K562 (cell line): ENCODE results near the gene ST6GAL1. TPM values are rescaled to one million over a fixed set of nuclear protein-coding genes. Genes with fewer than 3 reads are reported as not detected.

Experiments used
- ATAC-seq: fragments of 200-7000 bp; cut with Tn5 transposase; 3 replicates; pipeline ENCODE4 v1.9.1; 2020; ENCODE audit warnings: moderate library complexity
- BruUV-seq: library from RNA; stranded (reverse); fragments of 400-500 nt; replicated peaks from 2 replicates; lab custom pipeline; 2021; lab: Mats Ljungman, UMichigan
- CTCF ChIA-PET: fragments of 300-600 bp; formaldehyde crosslinking; extraction: SDS; loops from one replicate; lab custom pipeline; 2021; ENCODE audit warnings: low intra/inter-chr PET ratio; lab: Yijun Ruan, JAX
- POLR2A ChIA-PET: fragments of 300-600, 350-650 bp; sonication (Branson Sonifier 250); formaldehyde crosslinking; extraction: SDS; loops from one replicate; lab custom pipeline; 2021; ENCODE audit warnings: antibody characterized with exemption, inconsistent platforms; lab: Yijun Ruan, JAX
- DNase-seq, 4 experiments: peaks; one replicate each; pipeline versions ENCODE4 v3.0.0 to v3.0.0-alpha.2; 2011 to 2018; ENCODE audit warnings: low spot score in 3 of 4, mixed read lengths in 3 of 4; ENCODE audit errors: extremely low read depth in 1 of 4
- FAIRE-seq: peaks from 2 replicates; lab custom pipeline; 2011; peaks lifted over from hg19 to GRCh38; lab: Jason Lieb, UNC
- H2AFZ ChIP-seq: 2 replicates; pipeline ENCODE4 v1.6.0; 2011; ENCODE audit warnings: low read depth, low read length, control low read depth, inconsistent platforms
- H3K27ac ChIP-seq: fragments of 200-600 bp; 3 replicates; pipeline ENCODE4 v1.8.0; 2011; ENCODE audit warnings: low read depth, mild to moderate bottlenecking, control low read depth, inconsistent platforms, low read length, moderate library complexity, mixed read lengths; ENCODE audit errors: extremely low read depth
- H3K27me3 ChIP-seq, 2 experiments: fragments of 300-600 bp in 1 of 2; 2 replicates in 1 of 2; 3 replicates in 1 of 2; pipeline versions ENCODE4 v1.6.0 to v1.8.0; 2011; ENCODE audit warnings: inconsistent platforms in 2 of 2, low read length in 2 of 2, mild to moderate bottlenecking in 1 of 2, mixed read lengths in 1 of 2, moderate library complexity in 1 of 2; ENCODE audit not compliant: control insufficient read depth in 2 of 2, insufficient read depth in 2 of 2
- H3K36me3 ChIP-seq: fragments of 300-600 bp; 3 replicates; pipeline ENCODE4 v1.8.0; 2011; ENCODE audit warnings: mild to moderate bottlenecking, low read length, inconsistent platforms; ENCODE audit not compliant: control insufficient read depth, insufficient read depth
- H3K4me1 ChIP-seq, 2 experiments: fragments of 200-600 bp in 1 of 2; replicated peaks in 1 of 2; 2 replicates in 1 of 2; 3 replicates in 1 of 2; pipeline versions ENCODE4 v1.5.1 to v1.8.0; 2011; ENCODE audit warnings: inconsistent platforms in 2 of 2, low read length in 2 of 2, mild to moderate bottlenecking in 1 of 2, mixed read lengths in 1 of 2, moderate library complexity in 1 of 2; ENCODE audit not compliant: control insufficient read depth in 2 of 2, insufficient read depth in 2 of 2
- H3K4me2 ChIP-seq: 2 replicates; pipeline ENCODE4 v1.6.1; 2011; ENCODE audit warnings: low read length, control low read depth, inconsistent platforms, mixed read lengths; ENCODE audit not compliant: insufficient read depth
- H3K4me3 ChIP-seq: fragments of 200-600 bp; sonication (generic), shearing (Covaris generic); 2 replicates; pipeline ENCODE4 v1.5.1; 2016; ENCODE audit warnings: control low read depth, inconsistent platforms
- H3K79me2 ChIP-seq: fragments of 200-600 bp; 3 replicates; pipeline ENCODE4 v1.8.0; 2011; ENCODE audit warnings: low read length, inconsistent platforms; ENCODE audit not compliant: control insufficient read depth, insufficient read depth
- H3K9ac ChIP-seq, 2 experiments: 2 replicates each; pipeline versions ENCODE4 v1.6.0 to v1.6.1; 2011; ENCODE audit warnings: low read depth in 2 of 2, low read length in 2 of 2, control low read depth in 1 of 2, inconsistent platforms in 1 of 2, mild to moderate bottlenecking in 1 of 2, mixed read lengths in 1 of 2; ENCODE audit not compliant: insufficient read depth in 1 of 2
- H3K9me1 ChIP-seq: one replicate; pipeline ENCODE4 v1.6.0; 2011; ENCODE audit warnings: inconsistent platforms, mild to moderate bottlenecking, low read length, moderate library complexity; ENCODE audit not compliant: control insufficient read depth, insufficient read depth
- H3K9me3 ChIP-seq: replicated peaks from 2 replicates; pipeline ENCODE4 v1.5.1; 2011; ENCODE audit warnings: low read depth, low read length, inconsistent platforms; ENCODE audit not compliant: control insufficient read depth, insufficient read depth
- H4K20me1 ChIP-seq: replicated peaks from 2 replicates; pipeline ENCODE4 v1.6.1; 2011; ENCODE audit warnings: low read length, inconsistent platforms, mixed read lengths; ENCODE audit not compliant: control insufficient read depth, insufficient read depth
- NR2F6 ChIP-seq: fragments of 450-650 bp; formaldehyde crosslinking; IDR thresholded peaks from 2 replicates; pipeline ENCODE4 v1.4.0; 2020; ENCODE audit warnings: mild to moderate bottlenecking
- POLR2A ChIP-seq: fragments of 450-650 bp; conservative IDR thresholded peaks from 2 replicates; pipeline ENCODE4 v1.6.1; 2016
- POLR2AphosphoS2 ChIP-seq: IDR thresholded peaks from 2 replicates; pipeline ENCODE4 v1.6.1; 2012; ENCODE audit warnings: low read length, improper control_type of control experiment
- SP1 ChIP-seq: sonication (generic); formaldehyde crosslinking; IDR thresholded peaks from 2 replicates; pipeline ENCODE4 v1.8.1; 2022; ENCODE audit warnings: mild to moderate bottlenecking, missing genetic modification reagents
- TRIM28 ChIP-seq: fragments of 450-650 bp; IDR thresholded peaks from 2 replicates; pipeline ENCODE4 v1.6.1; 2017
- ZNF134 ChIP-seq: fragments of 250-450 bp; sonication (Bioruptor Pico); conservative IDR thresholded peaks from 2 replicates; pipeline ENCODE4 v1.4.0; 2020
- ZNF217 ChIP-seq: sonication (generic); formaldehyde crosslinking; IDR thresholded peaks from 2 replicates; pipeline ENCODE4 v1.8.0; 2022; ENCODE audit warnings: mild to moderate bottlenecking, missing genetic modification reagents
- ZNF324 ChIP-seq: fragments of 250-450 bp; sonication (Bioruptor Pico); IDR thresholded peaks from 2 replicates; pipeline ENCODE4 v1.4.0; 2020; ENCODE audit warnings: mild to moderate bottlenecking
- WGBS: fragments of 100-300 bp; shearing (Covaris generic); methylation state at CpG from one replicate; pipeline ENCODE4 v1.1.6; 2016; ENCODE audit warnings: low coverage, mixed read lengths; ENCODE audit not compliant: insufficient coverage; ENCODE audit errors: missing lambda C conversion rate; 5-methylcytosine and 5-hydroxymethylcytosine counted together
- in situ Hi-C: fragments of 300-500 bp; cut with MboI; formaldehyde crosslinking; loops from 4 replicates; pipeline ENCODE4 v1.15.0; 2018; ENCODE audit warnings: inconsistent platforms, mixed read lengths
- intact Hi-C: fragments of 100-400 bp; cut with micrococcal nuclease; formaldehyde crosslinking; loops from 2 replicates; pipeline ENCODE4 v1.14.2; 2022
- polyA plus RNA-seq, 8 experiments: library from polyadenylated mRNA; depleted of rRNA in 4 of 8; stranded (reverse) in 5 of 8; unstranded in 3 of 8; fragments of >200 nt; fragmentation: Nextera tagmentation in 2 of 8; fragmentation: Illumina TruSeq in 1 of 8; extraction: Ambion mirVana in 2 of 8; extraction: Trizol in 1 of 8; gene quantifications; 2 replicates each; pipeline versions ENCODE4 v1.2.1 to v1.2.3, GENCODE V29; 2011 to 2014; ENCODE audit warnings: inconsistent platforms in 1 of 8, missing spikeins in 1 of 8
- total RNA-seq, 7 experiments: library from RNA; depleted of rRNA in 6 of 7; stranded (reverse); fragments of >200 nt in 6 of 7; fragmentation: Illumina TruSeq in 2 of 7; extraction: Trizol in 2 of 7; gene quantifications; 2 replicates each; pipeline versions ENCODE4 v1.2.1 to v1.2.3, GENCODE V29; 2011 to 2021; ENCODE audit warnings: low replicate concordance in 1 of 7
- TF ChIP-seq, protein P1 (sequence below): fragments of 200-800 bp; sonication (Bioruptor generic); IDR thresholded peaks from 2 replicates; pipeline ENCODE4 v1.6.1; 2017; ENCODE audit warnings: missing genetic modification characterization, missing compliant biosample characterization

The ST6GAL1 gene
- total and polyA plus RNA-seq, 9 of the 15 experiments (the other 6 are each of a cell fraction or from before 2014, with no cell fraction given): 31.9 to 145 (median 71.0) TPM

DNA sequence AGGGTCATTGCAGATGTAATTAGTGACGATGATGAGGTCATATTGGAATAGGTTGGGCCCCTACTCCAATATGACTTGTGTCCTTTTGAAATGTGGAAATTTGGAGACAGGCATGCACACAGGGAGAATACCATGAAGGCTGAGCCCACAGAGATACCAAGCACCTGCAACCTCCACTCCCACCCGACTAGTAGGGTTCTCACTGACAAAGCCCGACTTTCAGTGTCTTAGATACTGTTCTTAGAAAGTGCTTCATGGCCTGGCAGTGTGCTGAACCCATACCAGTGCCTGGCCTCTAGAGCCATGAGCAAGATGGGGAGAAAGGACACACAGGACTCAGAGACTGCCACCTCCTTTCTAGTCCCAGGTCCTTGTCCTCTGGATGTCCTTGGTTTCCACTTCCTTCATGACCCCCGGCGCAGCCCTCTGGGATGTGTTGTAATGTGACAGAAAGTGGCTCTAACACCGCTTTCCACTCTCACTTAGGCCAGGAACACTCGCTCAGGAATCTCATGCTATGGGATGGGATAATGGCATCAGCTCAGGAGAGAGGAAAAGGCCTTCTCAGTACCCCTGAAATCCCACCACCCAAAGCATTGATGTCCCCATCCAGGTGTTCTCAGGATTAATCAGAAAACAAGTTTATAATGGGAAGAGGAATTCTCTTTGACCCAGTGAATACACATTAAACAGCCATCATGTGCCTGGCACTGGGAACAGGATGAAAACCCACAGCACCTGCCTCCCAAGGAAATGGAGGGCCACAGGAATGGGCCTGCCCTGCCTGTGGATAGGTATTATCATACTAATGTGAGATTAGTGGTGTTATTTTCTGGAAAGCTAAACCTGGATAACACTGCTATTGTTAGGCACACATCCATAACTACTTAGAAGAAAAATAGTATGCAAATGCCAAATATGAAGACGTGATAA is 149.0 kb downstream of the ST6GAL1 start:
- H3K27ac ChIP-seq: no peak overlapping the region

More for the DNA sequence above, 149.0 kb downstream of the ST6GAL1 start:
- no peak for DNase-seq
- Histone ChIP-seq H3K36me3 (peaks cover 39% of the 10 kb centered on the region), H2AFZ (no peak overlapping the region), H3K4me3 (no peak overlapping the region), H4K20me1 (no peaks in the 10 kb centered on the region), H3K9ac (no peak overlapping the region), H3K9me1 (peaks cover 3% of the 10 kb centered on the region), H3K4me1 (no peaks in the 10 kb centered on the region), H3K4me2 (no peak overlapping the region), H3K79me2 (no peaks in the 10 kb centered on the region), H3K27me3 (no peaks in the 10 kb centered on the region), H3K9me3 (no peaks in the 10 kb centered on the region)
- 73% methylated on average over 8 of the region's 8 CpGs for WGBS
- intact Hi-C loops: no loop called here
- POLR2A ChIA-PET: no interaction called here
- in situ Hi-C loops: no loop called here
- CTCF ChIA-PET: no interaction called here
- peak; percentile 32 for ATAC-seq
- BruUV-seq: no TSS peak
- TF ChIP-seq ZNF324 (CRISPR knock-in tag) (no peak), TRIM28 (no peak), ZNF217 (no peak), NR2F6 (no peak), POLR2A (peak; percentile 40; the same call in 1 of the 2 replicates), POLR2AphosphoS2 (0 out of 2 replicates have a peak, but pooled peaks have one; percentile 62), ZNF134 (CRISPR knock-in tag) (no peak), SP1 (no peak)
- TF ChIP-seq, protein P1, sequence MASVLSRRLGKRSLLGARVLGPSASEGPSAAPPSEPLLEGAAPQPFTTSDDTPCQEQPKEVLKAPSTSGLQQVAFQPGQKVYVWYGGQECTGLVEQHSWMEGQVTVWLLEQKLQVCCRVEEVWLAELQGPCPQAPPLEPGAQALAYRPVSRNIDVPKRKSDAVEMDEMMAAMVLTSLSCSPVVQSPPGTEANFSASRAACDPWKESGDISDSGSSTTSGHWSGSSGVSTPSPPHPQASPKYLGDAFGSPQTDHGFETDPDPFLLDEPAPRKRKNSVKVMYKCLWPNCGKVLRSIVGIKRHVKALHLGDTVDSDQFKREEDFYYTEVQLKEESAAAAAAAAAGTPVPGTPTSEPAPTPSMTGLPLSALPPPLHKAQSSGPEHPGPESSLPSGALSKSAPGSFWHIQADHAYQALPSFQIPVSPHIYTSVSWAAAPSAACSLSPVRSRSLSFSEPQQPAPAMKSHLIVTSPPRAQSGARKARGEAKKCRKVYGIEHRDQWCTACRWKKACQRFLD (CRISPR knock-in tag): no peak
- FAIRE-seq: no peak
